OCI-LY7 (cell line): Measurements from ENCODE around the gene LEMD1.

Source experiments
- CTCF ChIP-seq: fragments of 200-600 bp; sonication (generic); conservative IDR thresholded peaks from 2 replicates; pipeline ENCODE4 v1.5.1; 2014; ENCODE audit warnings: mild to moderate bottlenecking, antibody characterized with exemption, low read length, moderate library complexity, mixed read lengths
- EZH2phosphoT487 ChIP-seq: fragments of 200-600 bp; sonication (generic); IDR thresholded peaks from 2 replicates; pipeline ENCODE4 v1.6.1; 2018; ENCODE audit warnings: low read depth, borderline replicate concordance, mild to moderate bottlenecking, mixed run types, antibody characterized with exemption, low read length, moderate library complexity, mixed read lengths

- TF ChIP-seq CTCF (no peak), EZH2phosphoT487 (no peak)
These were observed 89.7 kb downstream of the LEMD1 start for GRCh38 chr1:205332015-205332791.
